RWPE2 (cell line): ENCODE results near the gene ZFPM1.

Source experiments
- ATAC-seq: fragments of 200-7000 bp; cut with Tn5 transposase; 3 replicates; pipeline ENCODE4 v1.9.1; 2021; ENCODE audit warnings: low read depth
- DNase-seq: peaks from one replicate; pipeline ENCODE4 v3.0.0-alpha.2; 2020; ENCODE audit warnings: low spot score
- H3K27ac ChIP-seq: fragments of 450-650 bp; 2 replicates; pipeline ENCODE4 v1.5.1; 2017; ENCODE audit warnings: mild to moderate bottlenecking; ENCODE audit not compliant: poor library complexity, severe bottlenecking
- H3K27me3 ChIP-seq: fragments of 250-450 bp; sonication (Bioruptor Pico); 2 replicates; pipeline ENCODE4 v1.5.1; 2021; ENCODE audit warnings: mild to moderate bottlenecking, moderate library complexity; ENCODE audit not compliant: insufficient read depth, poor library complexity, severe bottlenecking
- H3K36me3 ChIP-seq: fragments of 250-450 bp; sonication (Bioruptor Pico); 2 replicates; pipeline ENCODE4 v1.5.1; 2020; ENCODE audit warnings: low read depth, mild to moderate bottlenecking, moderate library complexity
- H3K4me1 ChIP-seq: fragments of 250-450 bp; sonication (Bioruptor Pico); 2 replicates; pipeline ENCODE4 v1.5.1; 2021; ENCODE audit warnings: mild to moderate bottlenecking, moderate library complexity; ENCODE audit not compliant: insufficient read depth, poor library complexity, severe bottlenecking
- H3K4me3 ChIP-seq: fragments of 250-450 bp; sonication (Bioruptor Pico); 2 replicates; pipeline ENCODE4 v1.5.1; 2021; ENCODE audit warnings: mild to moderate bottlenecking, moderate library complexity; ENCODE audit not compliant: severe bottlenecking
- H3K9me3 ChIP-seq: fragments of 250-450 bp; sonication (Bioruptor Pico); 2 replicates; pipeline ENCODE4 v1.5.1; 2021; ENCODE audit warnings: mild to moderate bottlenecking, moderate library complexity; ENCODE audit not compliant: severe bottlenecking
- CTCF ChIP-seq: fragments of 450-650 bp; IDR thresholded peaks from one replicate; pipeline ENCODE4 v1.5.1; 2017; ENCODE audit warnings: mild to moderate bottlenecking, moderate library complexity; ENCODE audit not compliant: poor library complexity, severe bottlenecking

Gene ZFPM1

GRCh38 chr16:88500255-88500661 is 47.2 kb downstream of the ZFPM1 start:
- ATAC-seq, result no peak

GRCh38 chr16:88502371-88502770 is 49.3 kb downstream of the ZFPM1 start:
- no peaks in the 10 kb centered on the region for H3K4me1 ChIP-seq

More at GRCh38 chr16:88500255-88500661, 47.2 kb downstream of the ZFPM1 start:
- Histone ChIP-seq H3K4me3 (no peak overlapping the region), H3K36me3 (no peaks in the 10 kb centered on the region), H3K4me1 (no peaks in the 10 kb centered on the region), H3K9me3 (no peaks in the 10 kb centered on the region), H3K27me3 (no peaks in the 10 kb centered on the region), H3K27ac (no peak overlapping the region)
- no peak for TF ChIP-seq CTCF
- DNase-seq, result no peak

GRCh38 chr16:88502776-88503280 is 49.7 kb downstream of the ZFPM1 start:
- H3K4me3 ChIP-seq, result no peak overlapping the region
- no peaks in the 10 kb centered on the region for H3K4me1 ChIP-seq
- H3K9me3 ChIP-seq, result no peaks in the 10 kb centered on the region
- no peak overlapping the region for H3K27ac ChIP-seq
- H3K27me3 ChIP-seq, result no peaks in the 10 kb centered on the region
- TF ChIP-seq CTCF, result no peak
- DNase-seq (no peak), ATAC-seq (no peak)
- H3K36me3 ChIP-seq, result no peaks in the 10 kb centered on the region

More at GRCh38 chr16:88502371-88502770, 49.3 kb downstream of the ZFPM1 start:
- no peak for TF ChIP-seq CTCF
- DNase-seq (no peak), ATAC-seq (no peak)
- Histone ChIP-seq H3K4me3 (no peak overlapping the region), H3K27ac (no peak overlapping the region), H3K9me3 (no peaks in the 10 kb centered on the region), H3K27me3 (no peaks in the 10 kb centered on the region), H3K36me3 (no peaks in the 10 kb centered on the region)

GRCh38 chr16:88503374-88503770 is 50.3 kb downstream of the ZFPM1 start:
- ATAC-seq (no peak), DNase-seq (no peak)
- Histone ChIP-seq H3K9me3 (no peaks in the 10 kb centered on the region), H3K4me1 (no peaks in the 10 kb centered on the region), H3K4me3 (no peak overlapping the region), H3K27me3 (no peaks in the 10 kb centered on the region), H3K36me3 (no peaks in the 10 kb centered on the region), H3K27ac (no peak overlapping the region)
- no peak for TF ChIP-seq CTCF

- H3K4me1 ChIP-seq, result peaks cover under 1% of the 10 kb centered on the region
- H3K4me3 ChIP-seq, result no peak overlapping the region
- ATAC-seq, result no peak
- no peak for TF ChIP-seq CTCF
- H3K36me3 ChIP-seq, result no peaks in the 10 kb centered on the region
- H3K9me3 ChIP-seq, result no peaks in the 10 kb centered on the region
- no peaks in the 10 kb centered on the region for H3K27me3 ChIP-seq
- H3K27ac ChIP-seq, result no peak overlapping the region
- no peak for DNase-seq
Observed at GRCh38 chr16:88503771-88504488, 50.9 kb downstream of the ZFPM1 start.
